GM12878 (cell line): ENCODE measurements around the gene PLB1. TPM values are rescaled to one million over a fixed set of nuclear protein-coding genes. Genes with fewer than 3 reads are reported as not detected.

ENCODE experiments used
- ATAC-seq: fragments of 200-7000 bp; cut with Tn5 transposase; 3 replicates; pipeline ENCODE4 v1.9.1; 2020; ENCODE audit warnings: mild to moderate bottlenecking, moderate library complexity
- BruUV-seq: library from RNA; stranded (reverse); fragments of 400-500 nt; replicated peaks from 2 replicates; lab custom pipeline; 2021; lab: Mats Ljungman, UMichigan
- CTCF ChIA-PET: fragments of 300-600 bp; sonication (Branson Sonifier 250); formaldehyde crosslinking; extraction: SDS; loops from one replicate; lab custom pipeline; 2021; ENCODE audit warnings: inconsistent platforms; lab: Yijun Ruan, JAX
- POLR2A ChIA-PET: fragments of 350-600 bp; formaldehyde crosslinking; extraction: SDS; loops from one replicate; lab custom pipeline; 2021; ENCODE audit warnings: inconsistent platforms; lab: Charles Lee
- RAD21 ChIA-PET: fragments of 300-600 bp; sonication (Branson Sonifier 250); formaldehyde crosslinking; loops from one replicate; lab custom pipeline; 2023; ENCODE audit warnings: antibody characterized with exemption; ENCODE audit not compliant: unreplicated experiment; lab: Charles Lee
- SMC1A ChIA-PET: fragments of 300-600 bp; sonication (Branson Sonifier 250); formaldehyde crosslinking; loops from one replicate; lab custom pipeline; 2023; ENCODE audit not compliant: unreplicated experiment, uncharacterized antibody; lab: Charles Lee
- DNase-seq: peaks from one replicate; pipeline ENCODE4 v3.0.0-alpha.2; 2011; ENCODE audit warnings: low read depth, low spot score
- FAIRE-seq: peaks from 3 replicates; lab custom pipeline; 2011; peaks lifted over from hg19 to GRCh38; lab: Jason Lieb, UNC
- H2AFZ ChIP-seq: 2 replicates; pipeline ENCODE4 v1.6.0; 2011; ENCODE audit warnings: low read depth, low read length, control low read depth; ENCODE audit not compliant: control insufficient read depth
- H3K27ac ChIP-seq: 2 replicates; pipeline ENCODE4 v1.5.1; 2011; ENCODE audit warnings: control low read depth; ENCODE audit not compliant: control insufficient read depth, insufficient read depth
- H3K27me3 ChIP-seq, 2 experiments: replicated peaks in 1 of 2; 2 replicates each; pipeline versions ENCODE4 v1.6.0 to v1.6.1; 2011; ENCODE audit warnings: low read length in 1 of 2; ENCODE audit not compliant: control insufficient read depth in 2 of 2, insufficient read depth in 2 of 2
- H3K36me3 ChIP-seq, 2 experiments: 2 replicates each; pipeline ENCODE4 v1.5.1; 2011; ENCODE audit warnings: low read length in 1 of 2; ENCODE audit not compliant: control insufficient read depth in 2 of 2, insufficient read depth in 2 of 2
- H3K4me1 ChIP-seq: 2 replicates; pipeline ENCODE4 v1.6.1; 2011; ENCODE audit warnings: mild to moderate bottlenecking, low read length, moderate library complexity, mixed read lengths; ENCODE audit not compliant: control insufficient read depth, insufficient read depth
- H3K4me2 ChIP-seq: 2 replicates; pipeline ENCODE4 v1.6.0; 2011; ENCODE audit warnings: control low read depth; ENCODE audit not compliant: control insufficient read depth, insufficient read depth
- H3K4me3 ChIP-seq: fragments of 200-600 bp; sonication (generic); 2 replicates; pipeline ENCODE4 v1.5.1; 2016
- H3K79me2 ChIP-seq: 2 replicates; pipeline ENCODE4 v1.6.0; 2011; ENCODE audit warnings: low read length; ENCODE audit not compliant: control insufficient read depth, insufficient read depth
- H3K9ac ChIP-seq: 2 replicates; pipeline ENCODE4 v1.8.0; 2011; ENCODE audit warnings: low read length, control low read depth, mixed read lengths; ENCODE audit not compliant: control insufficient read depth, insufficient read depth
- H3K9me3 ChIP-seq: replicated peaks from 3 replicates; pipeline ENCODE4 v1.5.1; 2011; ENCODE audit warnings: mild to moderate bottlenecking, low read length; ENCODE audit not compliant: control insufficient read depth, insufficient read depth
- H4K20me1 ChIP-seq: 2 replicates; pipeline ENCODE4 v1.6.0; 2011; ENCODE audit not compliant: control insufficient read depth, insufficient read depth
- ATF7 ChIP-seq: fragments of 450-650 bp; IDR thresholded peaks from 2 replicates; pipeline ENCODE4 v1.6.1; 2016; ENCODE audit warnings: low read depth, mild to moderate bottlenecking
- E2F8 ChIP-seq: fragments of 450-650 bp; IDR thresholded peaks from 2 replicates; pipeline ENCODE4 v1.6.1; 2018; ENCODE audit warnings: mild to moderate bottlenecking, low read depth, moderate library complexity; ENCODE audit not compliant: partially characterized antibody
- HDAC2 ChIP-seq: fragments of 200-600 bp; sonication (generic); IDR thresholded peaks from 2 replicates; pipeline ENCODE4 v1.6.1; 2017
- MLLT1 ChIP-seq: fragments of 450-650 bp; IDR thresholded peaks from 2 replicates; pipeline ENCODE4 v1.6.1; 2016; ENCODE audit warnings: mild to moderate bottlenecking
- SREBF2 ChIP-seq: IDR thresholded peaks from 2 replicates; pipeline ENCODE4 v1.6.1; 2012; ENCODE audit warnings: mild to moderate bottlenecking, low read length
- ZBED1 ChIP-seq: IDR thresholded peaks from 2 replicates; pipeline ENCODE4 v1.6.1; 2016; ENCODE audit warnings: borderline replicate concordance
- WGBS: methylation state at CpG from one replicate; pipeline ENCODE4 v1.1.6; 2016; ENCODE audit warnings: low lambda C conversion rate; ENCODE audit not compliant: insufficient replicate concordance, insufficient coverage; ENCODE audit errors: missing lambda C conversion rate; 5-methylcytosine and 5-hydroxymethylcytosine counted together
- in situ Hi-C: fragments of 300-500 bp; cut with MboI; formaldehyde crosslinking; loops from 9 replicates; pipeline ENCODE4 v1.14.3; 2018; ENCODE audit warnings: mixed read lengths
- intact Hi-C: fragments of 100-400 bp; cut with micrococcal nuclease; formaldehyde crosslinking; loops from one replicate; pipeline ENCODE4 v1.14.2; 2022; ENCODE audit not compliant: unreplicated experiment
- polyA plus RNA-seq, 11 experiments: library from polyadenylated mRNA; depleted of rRNA in 4 of 11; unstranded in 6 of 11; stranded (reverse) in 5 of 11; fragments of >200 nt; fragmentation: Nextera tagmentation in 4 of 11; fragmentation: Illumina TruSeq in 1 of 11; extraction: Ambion mirVana in 4 of 11; extraction: Trizol in 1 of 11; gene quantifications; 1 replicate in 1 of 11; 2 replicates in 10 of 11; pipeline versions ENCODE4 v1.2.1 to v1.2.3, GENCODE V29; 2011 to 2016; ENCODE audit warnings: inconsistent platforms in 2 of 11, missing spikeins in 2 of 11, low read depth in 1 of 11
- total RNA-seq, 4 experiments: library from RNA; depleted of rRNA in 3 of 4; stranded (reverse); fragments of >200 nt in 3 of 4; fragmentation: Illumina TruSeq in 1 of 4; extraction: Trizol in 1 of 4; gene quantifications; 2 replicates each; pipeline versions ENCODE4 v1.2.1 to v1.2.3, GENCODE V29; 2013 to 2021

PLB1 gene
- total and polyA plus RNA-seq, 10 of the 15 experiments (the other 5 are each of a cell fraction or from before 2014, with no cell fraction given), result 0.03 to 0.49 (median 0.28) TPM

GRCh38 chr2:28616396-28616999, 120.6 kb downstream of the PLB1 start:
- H3K27ac ChIP-seq, result no peak overlapping the region
- no peak overlapping the region for H2AFZ ChIP-seq
- H3K4me3 ChIP-seq, result no peak overlapping the region
- H3K4me2 ChIP-seq, result no peak overlapping the region
- no peak overlapping the region for H3K9ac ChIP-seq
- H3K4me1 ChIP-seq, result peaks cover 6% of the 10 kb centered on the region
- BruUV-seq, result no TSS peak
- RAD21 ChIA-PET, result no interaction called here
- no peaks in the 10 kb centered on the region; a peak in 3 of 4 replicates for H3K27me3 ChIP-seq
- no peak for FAIRE-seq
- intact Hi-C loops, result no loop called here
- H4K20me1 ChIP-seq, result no peaks in the 10 kb centered on the region
- WGBS, result 30% methylated on average over 3 of the region's 3 CpGs
- ATAC-seq, result no peak
- H3K36me3 ChIP-seq, result no peaks in the 10 kb centered on the region
- CTCF ChIA-PET, result interaction anchor here (1.4 to 1.9 kb wide), 3 partner anchors 10 to 78 kb away, joined by 3 to 6 read pairs (median 5); no protein-coding TSS in a partner anchor
- TF ChIP-seq ATF7 (no peak), SREBF2 (no peak), MLLT1 (no peak), E2F8 (no peak), HDAC2 (no peak), ZBED1 (no peak)
- H3K79me2 ChIP-seq, result no peaks in the 10 kb centered on the region
- SMC1A ChIA-PET, result interaction anchor here (1.3 kb wide), 2 partner anchors 10 to 22 kb away, joined by 4 read pairs; no protein-coding TSS in a partner anchor
- no peaks in the 10 kb centered on the region for H3K9me3 ChIP-seq
- in situ Hi-C loops, result no loop called here
- POLR2A ChIA-PET, result interaction anchor here (1.1 kb wide), 1 partner anchor 135 kb away, joined by 3 read pairs; the partner anchor contains the start of gene PPP1CB
- no peak for DNase-seq
